Aorta (tissue), 5 donors: Measurements from ENCODE around the gene RFX1. TPM values are rescaled to one million over a fixed set of nuclear protein-coding genes. Genes with fewer than 3 reads are reported as not detected.

ENCODE experiments used
- ATAC-seq: fragments of 200-7000 bp; cut with Tn5 transposase; one replicate; pipeline ENCODE4 v1.9.1; 2022; ENCODE audit warnings: moderate library complexity; ENCODE audit not compliant: low FRiP score
- DNase-seq, 2 donors: peaks; one replicate each; pipeline ENCODE4 v3.0.0-alpha.2; 2020
- H3K27ac ChIP-seq, 2 donors: one replicate each; pipeline ENCODE4 v1.5.1; 2013; ENCODE audit warnings: low read length in 2 of 2, mild to moderate bottlenecking in 2 of 2, moderate library complexity in 2 of 2, control low read depth in 1 of 2, inconsistent platforms in 1 of 2, low read depth in 1 of 2
- H3K27me3 ChIP-seq, 2 donors: one replicate each; pipeline ENCODE4 v1.6.1; 2013; ENCODE audit warnings: control low read depth in 1 of 2, low read length in 1 of 2, mild to moderate bottlenecking in 1 of 2, moderate library complexity in 1 of 2; ENCODE audit not compliant: insufficient read depth in 2 of 2, control insufficient read depth in 1 of 2
- H3K36me3 ChIP-seq, 2 donors: one replicate each; pipeline ENCODE4 v1.6.1; 2013; ENCODE audit warnings: control low read depth in 1 of 2, low read length in 1 of 2, mild to moderate bottlenecking in 1 of 2; ENCODE audit not compliant: insufficient read depth in 2 of 2, control insufficient read depth in 1 of 2
- H3K4me1 ChIP-seq, 2 donors: one replicate each; pipeline ENCODE4 v1.6.1; 2013; ENCODE audit warnings: low read length in 2 of 2, control low read depth in 1 of 2, mild to moderate bottlenecking in 1 of 2, moderate library complexity in 1 of 2; ENCODE audit not compliant: insufficient read depth in 2 of 2, control insufficient read depth in 1 of 2
- H3K4me3 ChIP-seq, 2 donors: one replicate each; pipeline ENCODE4 v1.5.1; 2013; ENCODE audit warnings: low read length in 2 of 2, control low read depth in 1 of 2, mild to moderate bottlenecking in 1 of 2
- H3K9me3 ChIP-seq: one replicate; pipeline ENCODE4 v1.6.1; 2013; ENCODE audit warnings: mild to moderate bottlenecking, low read length; ENCODE audit not compliant: control insufficient read depth
- WGBS, 2 donors: extraction: QIAGEN DNeasy Blood & Tissue Kit; methylation state at CpG; one replicate each; pipeline ENCODE4 v1.1.7; 2013; 5-methylcytosine and 5-hydroxymethylcytosine counted together
- intact Hi-C, 2 donors: fragments of 100-400 bp; cut with DNase I; formaldehyde crosslinking; loops; one replicate each; pipeline versions ENCODE4 v1.14.2 to v1.15.0; 2022
- polyA plus RNA-seq, 2 donors: library from polyadenylated mRNA; stranded (reverse); fragments of 200-250 nt; gene quantifications; one replicate each; pipeline ENCODE4 v1.2.3, GENCODE V29; 2013
- total RNA-seq, 2 donors: library from RNA; stranded (reverse); fragmentation: NEBNext Ultra II Directional; extraction: Animal tissue kit (Norgen Biotek cat#: 25700); gene quantifications; one replicate each; pipeline ENCODE4 v1.2.1, GENCODE V29; 2021
- donor health status: healthy with polysubstance abuse.
- donor health status: Bipolar disorder and iron deficiency.
- donor health status: DM: no; HTN: no; CAD: no.
- donor health status: DM: no; HTN: no; CAD: no.
- donor health status: DM: yes; HTN: yes; CAD: no.

RFX1 gene
- total and polyA plus RNA-seq, 4 donors = 1.9 to 17.7 (median 8.1) TPM

DNA sequence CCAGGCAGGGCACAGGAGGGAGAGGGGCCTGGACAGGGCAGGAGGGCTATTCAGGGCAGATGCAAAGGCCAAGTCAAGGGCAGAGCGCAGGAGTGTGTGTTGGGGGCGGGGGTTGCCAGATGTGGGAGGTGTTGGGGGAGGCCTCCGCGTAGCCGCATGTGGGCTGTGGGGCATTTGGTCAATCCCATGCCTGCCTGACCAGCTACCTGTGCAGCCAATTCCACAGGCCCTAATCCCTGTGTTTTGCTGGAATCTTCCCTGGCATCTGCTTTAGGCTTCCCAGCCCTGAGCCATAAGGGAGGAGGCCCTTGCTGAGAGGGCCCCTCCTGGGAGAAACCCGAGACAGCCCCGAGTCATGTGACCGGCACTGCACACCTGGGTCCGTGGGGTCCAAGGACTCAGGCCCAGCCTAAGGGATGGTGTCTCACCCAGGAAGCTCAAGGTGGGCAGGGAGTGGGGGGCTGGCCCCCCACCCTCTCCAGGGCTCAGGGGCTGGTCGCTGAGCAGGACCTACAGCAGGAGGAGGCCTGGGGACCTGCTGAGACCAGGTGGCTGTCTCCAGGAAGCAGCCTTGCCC is 20.3 kb downstream of the RFX1 start:
- WGBS, 2 donors = 86 to 89% methylated on average over 10 of the region's 10 CpGs
- H3K4me1 ChIP-seq = no peaks in the 10 kb centered on the region
- ATAC-seq (no peak), DNase-seq (no peak)
- H3K36me3 ChIP-seq = peaks cover 0 to 3% of the 10 kb centered on the region in 2 donors
- intact Hi-C loops = no loop called here
- no peaks in the 10 kb centered on the region for H3K27me3 ChIP-seq
- no peak overlapping the region for H3K27ac ChIP-seq
- H3K9me3 ChIP-seq = no peaks in the 10 kb centered on the region
- no peak overlapping the region for H3K4me3 ChIP-seq

DNA sequence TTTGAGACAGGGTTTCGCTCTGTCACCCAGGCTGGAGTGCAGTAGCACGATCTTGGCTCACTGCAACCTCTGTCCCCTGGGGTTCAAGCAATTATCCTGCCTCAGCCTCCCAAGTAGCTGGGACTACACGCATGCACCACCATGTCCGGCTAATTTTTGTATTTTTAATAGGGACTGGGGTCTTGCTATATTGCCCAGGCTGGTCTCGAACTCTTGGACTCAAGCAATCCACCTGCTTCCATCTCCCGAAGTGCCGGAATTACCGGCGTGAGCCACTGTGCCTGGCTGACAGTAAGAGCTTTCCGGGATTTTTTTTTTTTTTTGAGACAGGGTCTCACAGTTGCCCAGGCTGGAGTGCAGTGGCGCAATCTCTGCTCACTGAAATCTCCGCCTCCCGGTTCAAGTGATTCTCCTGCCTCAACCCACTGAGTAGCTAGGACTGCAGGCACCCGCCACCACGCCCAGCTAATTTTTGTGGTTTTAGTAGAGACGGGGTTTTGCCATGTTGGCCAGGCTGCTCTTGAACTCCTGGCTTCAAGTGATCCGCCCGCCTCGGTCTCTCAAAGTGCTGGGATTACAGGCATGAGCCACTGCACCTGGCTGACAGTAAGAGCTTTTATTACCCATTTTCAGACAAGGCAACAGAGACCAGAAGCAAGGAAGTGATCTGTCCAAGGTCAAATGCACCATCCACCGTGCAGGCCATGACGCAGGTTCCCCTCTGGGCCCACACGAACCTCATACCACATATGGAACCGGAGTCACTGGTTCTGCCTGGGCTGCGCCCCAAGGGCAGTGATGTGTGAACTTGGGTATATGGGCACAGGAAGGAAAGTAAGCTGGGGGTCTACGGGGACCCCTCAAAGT is 21.0 kb downstream of the RFX1 start:
- Histone ChIP-seq H3K9me3 (no peaks in the 10 kb centered on the region), H3K27ac (no peak overlapping the region), H3K4me1 (no peaks in the 10 kb centered on the region), H3K27me3 (no peaks in the 10 kb centered on the region), H3K36me3 (peaks cover 0 to 3% of the 10 kb centered on the region in 2 donors), H3K4me3 (no peak overlapping the region)
- ATAC-seq = no peak
- DNase-seq = no peak
- 90 to 93% methylated on average over 25 of the region's 25 CpGs for WGBS, 2 donors
- intact Hi-C loops = no loop called here

GRCh38 chr19:13984186-13984585 is 21.9 kb downstream of the RFX1 start:
- Histone ChIP-seq H3K4me1 (no peaks in the 10 kb centered on the region), H3K27ac (no peak overlapping the region), H3K27me3 (no peaks in the 10 kb centered on the region), H3K4me3 (no peak overlapping the region), H3K36me3 (peaks cover 0 to 3% of the 10 kb centered on the region in 2 donors), H3K9me3 (no peaks in the 10 kb centered on the region)
- DNase-seq (no peak), ATAC-seq (no peak)
- intact Hi-C loops = no loop called here
- WGBS, 2 donors = 68 to 74% methylated on average over 12 to 15 of the region's 15 CpGs

DNA sequence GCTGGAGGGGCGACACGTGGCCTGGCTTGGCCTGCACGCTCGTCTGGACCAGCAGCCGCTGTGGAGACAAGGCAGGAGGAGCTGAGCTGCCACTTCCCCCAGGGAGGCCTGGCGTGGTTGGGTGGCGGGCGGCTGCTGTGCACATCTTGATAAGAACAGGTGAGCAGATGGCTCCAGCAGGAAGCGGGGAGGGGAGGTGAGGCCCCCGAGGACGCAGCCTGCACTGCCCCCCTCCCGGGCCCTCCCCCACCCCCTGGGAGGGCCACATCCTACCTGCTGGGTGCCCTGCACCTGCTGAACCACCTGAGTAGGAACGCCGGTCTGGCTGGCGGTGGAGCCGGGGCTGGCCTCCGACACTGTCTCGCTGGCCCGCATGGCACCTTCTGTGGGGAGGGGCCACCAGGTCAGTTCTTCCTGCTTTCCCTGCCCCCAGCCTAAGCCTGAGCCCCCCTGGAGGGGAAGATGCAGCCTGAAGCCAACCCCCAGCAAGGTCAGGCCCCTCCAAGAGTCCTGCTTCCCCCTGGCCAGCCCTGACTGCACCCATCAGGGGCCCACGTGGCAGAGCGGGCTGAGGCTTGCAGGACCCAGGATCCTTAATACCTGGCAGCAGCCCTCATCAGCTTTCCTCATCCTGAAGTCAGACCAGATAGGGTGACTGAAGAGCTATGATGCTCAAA is 22.8 kb downstream of the RFX1 start:
- peaks cover 0 to 3% of the 10 kb centered on the region in 2 donors for H3K36me3 ChIP-seq
- H3K4me3 ChIP-seq = no peak overlapping the region
- ATAC-seq (no peak), DNase-seq (peak in 1 of 2 donors; percentile 73)
- H3K27ac ChIP-seq = no peak overlapping the region
- no peaks in the 10 kb centered on the region for H3K9me3 ChIP-seq
- no peaks in the 10 kb centered on the region for H3K27me3 ChIP-seq
- no peaks in the 10 kb centered on the region for H3K4me1 ChIP-seq
- intact Hi-C loops = no loop called here
- 87 to 91% methylated on average over 17 to 21 of the region's 21 CpGs for WGBS, 2 donors

DNA sequence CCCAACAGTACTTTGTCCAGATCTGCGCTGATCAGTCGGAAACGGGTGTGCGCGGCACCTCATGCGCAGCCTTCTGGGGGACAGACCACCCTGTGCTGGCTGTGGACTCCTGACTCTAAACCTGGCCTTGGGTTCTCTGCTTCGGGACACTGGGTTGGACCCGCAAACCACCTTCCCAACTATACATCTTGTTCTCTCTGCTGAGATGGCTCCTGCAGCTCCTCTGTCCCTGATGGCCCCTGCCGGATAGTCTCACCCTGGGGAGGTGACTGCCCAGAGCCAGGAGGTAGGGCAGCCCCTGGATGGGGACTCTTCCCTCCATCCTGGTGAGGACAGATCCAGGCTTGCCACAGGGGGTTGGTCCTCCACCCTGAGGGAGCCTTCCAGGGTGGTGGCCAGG is 23.3 kb downstream of the RFX1 start:
- 97 to 98% methylated on average over 9 of the region's 9 CpGs for WGBS, 2 donors
- no peaks in the 10 kb centered on the region for H3K27me3 ChIP-seq
- no peak overlapping the region for H3K27ac ChIP-seq
- DNase-seq (no peak), ATAC-seq (no peak)
- no peaks in the 10 kb centered on the region for H3K9me3 ChIP-seq
- H3K36me3 ChIP-seq = peaks cover 0 to 3% of the 10 kb centered on the region in 2 donors
- intact Hi-C loops = no loop called here
- no peak overlapping the region for H3K4me3 ChIP-seq
- no peaks in the 10 kb centered on the region for H3K4me1 ChIP-seq

- intact Hi-C loops = no loop called here
- Histone ChIP-seq H3K27ac (no peak overlapping the region), H3K9me3 (no peaks in the 10 kb centered on the region), H3K36me3 (peaks cover 0 to 3% of the 10 kb centered on the region in 2 donors), H3K27me3 (no peaks in the 10 kb centered on the region), H3K4me1 (no peaks in the 10 kb centered on the region), H3K4me3 (no peak overlapping the region)
- ATAC-seq = no peak
- 95 to 96% methylated on average over 17 of the region's 17 CpGs for WGBS, 2 donors
- no peak for DNase-seq
Measured at GRCh38 chr19:13981988-13982501, 24.1 kb downstream of the RFX1 start.

GRCh38 chr19:13981467-13981866 is 24.7 kb downstream of the RFX1 start:
- intact Hi-C loops = no loop called here
- ATAC-seq = no peak
- 89% methylated on average over 9 of the region's 9 CpGs for WGBS, 2 donors
- Histone ChIP-seq H3K27ac (no peak overlapping the region), H3K36me3 (peaks cover 0 to 3% of the 10 kb centered on the region in 2 donors), H3K4me3 (no peak overlapping the region), H3K27me3 (no peaks in the 10 kb centered on the region), H3K9me3 (no peaks in the 10 kb centered on the region), H3K4me1 (no peaks in the 10 kb centered on the region)
- no peak for DNase-seq

DNA sequence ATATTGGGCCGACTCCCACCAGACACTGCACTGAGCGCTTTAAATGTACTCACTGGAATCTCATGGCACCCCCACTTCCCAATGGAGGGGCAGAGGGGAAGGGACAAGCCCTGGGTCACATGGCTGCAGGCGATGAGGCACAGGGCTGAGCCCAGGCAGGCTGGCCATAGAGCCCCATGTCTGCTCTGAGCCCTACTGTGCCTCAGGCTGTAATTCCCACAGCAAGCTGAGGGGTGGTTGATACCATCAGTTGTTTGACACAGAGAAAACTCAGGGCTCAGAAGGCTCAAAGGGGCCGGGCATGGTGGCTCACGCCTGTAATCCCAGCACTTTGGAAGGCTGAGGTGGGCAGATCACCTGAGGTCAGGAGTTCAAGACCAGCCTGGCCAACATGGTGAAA is 25.1 kb downstream of the RFX1 start:
- Histone ChIP-seq H3K9me3 (no peaks in the 10 kb centered on the region), H3K4me1 (no peaks in the 10 kb centered on the region), H3K4me3 (no peak overlapping the region), H3K36me3 (peaks cover 0 to 3% of the 10 kb centered on the region in 2 donors), H3K27ac (no peak overlapping the region), H3K27me3 (no peaks in the 10 kb centered on the region)
- no peak for DNase-seq
- intact Hi-C loops = no loop called here
- no peak for ATAC-seq
- 93 to 96% methylated on average over 5 of the region's 5 CpGs for WGBS, 2 donors
